HG03575 (cell line): ENCODE results near the gene LDB3.
A peak's percentile ranks its signal among the peaks of the same experiment; 100 is the strongest.

Experiments used
- ATAC-seq: cut with Tn5 transposase; IDR thresholded peaks from one replicate; pipeline ENCODE4 v1.9.1; 2021; ENCODE audit not compliant: unreplicated experiment, insufficient number of reproducible peaks, low FRiP score; ENCODE audit errors: extremely low read depth

The LDB3 gene

GRCh38 chr10:86678999-86679792 lies 10.9 kb downstream of the LDB3 start:
- no peak for ATAC-seq

- ATAC-seq: no peak
Observed at GRCh38 chr10:86681047-86681446, 12.7 kb downstream of the LDB3 start.

GRCh38 chr10:86681722-86682386 lies 13.5 kb downstream of the LDB3 start:
- ATAC-seq: no peak

- ATAC-seq: no peak
Observed at GRCh38 chr10:86682675-86683074, 14.4 kb downstream of the LDB3 start.

GRCh38 chr10:86684331-86685097 lies 16.2 kb downstream of the LDB3 start:
- no peak for ATAC-seq

GRCh38 chr10:86685416-86685815 lies 17.1 kb downstream of the LDB3 start:
- ATAC-seq: no peak

- no peak for ATAC-seq
Observed at GRCh38 chr10:86685893-86686632, 17.8 kb downstream of the LDB3 start.

- no peak for ATAC-seq
Observed at GRCh38 chr10:86686972-86687371, 18.7 kb downstream of the LDB3 start.

- ATAC-seq: no peak
Observed at GRCh38 chr10:86687750-86688149, 19.4 kb downstream of the LDB3 start.

GRCh38 chr10:86688398-86688921 lies 20.1 kb downstream of the LDB3 start:
- ATAC-seq: peak; percentile 65

GRCh38 chr10:86689146-86689545 lies 20.8 kb downstream of the LDB3 start:
- ATAC-seq: no peak

- ATAC-seq: no peak
Observed at GRCh38 chr10:86690231-86690630, 21.9 kb downstream of the LDB3 start.

- ATAC-seq: no peak
Observed at GRCh38 chr10:86690657-86691084, 22.4 kb downstream of the LDB3 start.

- ATAC-seq: no peak
Observed at GRCh38 chr10:86691333-86692022, 23.2 kb downstream of the LDB3 start.

GRCh38 chr10:86692023-86692514 lies 23.8 kb downstream of the LDB3 start:
- ATAC-seq: no peak

- no peak for ATAC-seq
Observed at GRCh38 chr10:86692664-86693063, 24.4 kb downstream of the LDB3 start.

GRCh38 chr10:86693275-86693674 lies 25.0 kb downstream of the LDB3 start:
- ATAC-seq: no peak

GRCh38 chr10:86693721-86694369 lies 25.5 kb downstream of the LDB3 start:
- no peak for ATAC-seq
